HG03066 (cell line): ENCODE results near the gene CNTN5.

ENCODE experiments used
- ATAC-seq: cut with Tn5 transposase; IDR thresholded peaks from one replicate; pipeline ENCODE4 v1.9.1; 2021; ENCODE audit warnings: low read depth; ENCODE audit not compliant: unreplicated experiment

Gene CNTN5

GRCh38 chr11:100353083-100353482 lies 1332.3 kb downstream of the CNTN5 start:
- ATAC-seq, result no peak

- ATAC-seq, result no peak
These were observed 1334.0 kb downstream of the CNTN5 start for GRCh38 chr11:100354736-100355135.

- ATAC-seq, result no peak
These were observed 1335.3 kb downstream of the CNTN5 start for GRCh38 chr11:100356035-100356434.

- no peak for ATAC-seq
These were observed 1338.5 kb downstream of the CNTN5 start for GRCh38 chr11:100359281-100359680.

GRCh38 chr11:100367892-100368291 lies 1347.1 kb downstream of the CNTN5 start:
- no peak for ATAC-seq

GRCh38 chr11:100383357-100383865 lies 1362.7 kb downstream of the CNTN5 start:
- ATAC-seq, result no peak

GRCh38 chr11:100396266-100396665 lies 1375.5 kb downstream of the CNTN5 start:
- ATAC-seq, result no peak

- ATAC-seq, result no peak
These were observed 1376.7 kb downstream of the CNTN5 start for GRCh38 chr11:100397401-100397800.

GRCh38 chr11:100403816-100404215 lies 1383.1 kb downstream of the CNTN5 start:
- no peak for ATAC-seq

GRCh38 chr11:100404907-100405306 lies 1384.2 kb downstream of the CNTN5 start:
- ATAC-seq, result no peak
